CD4-positive, alpha-beta memory T cell (primary cell): ENCODE measurements around the gene WIPF3. TPM values are rescaled to one million over a fixed set of nuclear protein-coding genes. Genes with fewer than 3 reads are reported as not detected.

Experiments used
- CTCF ChIA-PET: fragments of 350-600 bp; sonication (Branson Sonifier 250); formaldehyde crosslinking; loops from one replicate; lab custom pipeline; 2021; ENCODE audit warnings: inconsistent platforms; ENCODE audit not compliant: partially characterized antibody; lab: Charles Lee
- POLR2A ChIA-PET: fragments of 350-600 bp; sonication (Branson Sonifier 250); formaldehyde crosslinking; loops from one replicate; lab custom pipeline; 2021; ENCODE audit not compliant: partially characterized antibody; lab: Charles Lee
- DNase-seq, 5 donors: peaks; one replicate each; pipeline versions ENCODE4 v3.0.0 to v3.0.0-alpha.2; 2020 to 2022; ENCODE audit warnings: mixed read lengths in 1 of 5
- H3K27ac ChIP-seq: one replicate; pipeline ENCODE4 v1.7.0; 2013; ENCODE audit warnings: low read depth, low read length
- H3K27me3 ChIP-seq: 2 replicates; pipeline ENCODE4 v1.7.0; 2013; ENCODE audit warnings: mild to moderate bottlenecking, low read length, moderate library complexity; ENCODE audit not compliant: insufficient read depth
- H3K36me3 ChIP-seq: 2 replicates; pipeline ENCODE4 v1.7.0; 2013; ENCODE audit warnings: mild to moderate bottlenecking, low read length, moderate library complexity; ENCODE audit not compliant: insufficient read depth
- H3K4me1 ChIP-seq: 2 replicates; pipeline ENCODE4 v1.7.0; 2013; ENCODE audit warnings: mild to moderate bottlenecking, low read length, moderate library complexity; ENCODE audit not compliant: insufficient read depth
- H3K4me3 ChIP-seq, 2 donors: one replicate each; pipeline ENCODE4 v1.7.0; 2013; ENCODE audit warnings: low read length in 2 of 2, mild to moderate bottlenecking in 1 of 2
- H3K9me3 ChIP-seq, 2 donors: one replicate each; pipeline ENCODE4 v1.7.0; 2013; ENCODE audit warnings: low read length in 2 of 2, control low read depth in 1 of 2; ENCODE audit not compliant: control insufficient read depth in 1 of 2
- H3K27ac Mint-ChIP-seq, 7 donors: one replicate each; pipeline ENCODE4 v1.8.0; 2020 to 2021; ENCODE audit warnings: mixed read lengths in 7 of 7, mild to moderate bottlenecking in 6 of 7, inconsistent platforms in 3 of 7, moderate library complexity in 3 of 7
- H3K27me3 Mint-ChIP-seq, 2 donors: one replicate each; pipeline ENCODE4 v1.8.0; 2020 to 2021; ENCODE audit warnings: mixed read lengths in 2 of 2
- H3K36me3 Mint-ChIP-seq, 2 donors: one replicate each; pipeline ENCODE4 v1.8.0; 2020 to 2021; ENCODE audit warnings: mixed read lengths in 2 of 2, inconsistent platforms in 1 of 2, mild to moderate bottlenecking in 1 of 2
- H3K4me1 Mint-ChIP-seq, 4 donors: one replicate each; pipeline ENCODE4 v1.8.0; 2020 to 2021; ENCODE audit warnings: mixed read lengths in 4 of 4, mild to moderate bottlenecking in 1 of 4
- H3K4me3 Mint-ChIP-seq, 8 donors: one replicate each; pipeline ENCODE4 v1.8.0; 2020 to 2021; ENCODE audit warnings: mixed read lengths in 8 of 8, mild to moderate bottlenecking in 7 of 8, moderate library complexity in 6 of 8, inconsistent platforms in 3 of 8
- H3K9me3 Mint-ChIP-seq, 8 donors: one replicate each; pipeline ENCODE4 v1.8.0; 2020 to 2021; ENCODE audit warnings: mixed read lengths in 8 of 8, mild to moderate bottlenecking in 5 of 8, inconsistent platforms in 3 of 8, moderate library complexity in 1 of 8
- intact Hi-C: fragments of 100-400 bp; cut with micrococcal nuclease; formaldehyde crosslinking; loops from one replicate; pipeline ENCODE4 v1.15.1; 2023
- polyA plus RNA-seq, 2 donors: library from polyadenylated mRNA; unstranded; fragments of 300-500 nt; fragmentation: Illumina TruSeq; gene quantifications; one replicate each; pipeline ENCODE4 v1.2.3, GENCODE V29; 2021
- total RNA-seq, 2 experiments: library from RNA; stranded (reverse); gene quantifications; one replicate each; pipeline ENCODE4 v1.2.3, GENCODE V29; 2021

The WIPF3 gene
- total and polyA plus RNA-seq, 4 experiments from 2014 or later = not detected

DNA sequence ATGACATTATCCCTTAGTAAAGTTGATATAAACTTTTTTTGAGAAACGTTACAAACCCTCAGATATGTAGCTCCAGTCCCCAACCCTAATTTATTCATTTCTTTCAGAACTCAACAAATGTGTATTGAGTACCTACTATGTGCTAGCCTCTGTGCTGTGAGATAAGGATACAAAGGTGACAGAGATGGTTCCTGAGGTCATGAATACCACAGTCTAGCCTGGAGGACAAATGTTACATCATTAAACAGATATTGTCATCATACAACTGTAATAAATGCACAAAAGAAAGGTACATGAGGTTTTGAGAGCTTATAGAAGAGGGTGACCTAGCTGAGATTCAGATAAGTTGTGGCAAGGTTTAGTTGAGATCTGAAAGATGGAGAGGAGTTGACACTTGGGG lies 4.4 kb upstream of the WIPF3 start:
- peak overlapping the region in 1 of 8 donors; percentile 11 for H3K4me3 Mint-ChIP-seq

DNA sequence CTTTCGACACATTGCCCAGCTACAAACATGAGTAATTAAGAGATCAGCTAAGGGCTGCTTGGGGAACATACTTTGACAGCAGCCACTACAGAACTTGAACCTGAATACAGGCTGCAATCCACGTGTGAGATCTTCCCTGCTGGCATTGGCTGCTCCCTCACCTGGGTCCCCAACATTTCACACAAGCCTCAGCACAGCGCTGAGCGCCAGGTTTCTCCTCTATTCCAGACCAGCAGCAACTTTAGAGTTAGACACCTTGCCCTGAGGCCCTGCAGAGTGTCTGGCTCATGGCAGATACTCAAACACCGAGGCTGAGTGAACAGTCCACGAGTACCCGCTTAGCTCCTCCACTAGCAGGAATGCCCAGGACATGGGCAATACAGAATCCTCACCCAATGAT lies 1.3 kb upstream of the WIPF3 start:
- Histone ChIP-seq H3K36me3 (no peaks in the 10 kb centered on the region), H3K27ac (no peak overlapping the region), H3K4me1 (no peaks in the 10 kb centered on the region), H3K9me3 (no peaks in the 10 kb centered on the region), H3K27me3 (no peaks in the 10 kb centered on the region), H3K4me3 (no peak overlapping the region)
- intact Hi-C loops = no loop called here
- Mint-ChIP-seq H3K4me1 (peaks cover 0 to 6% (median 3%) of the 10 kb centered on the region in 4 donors), H3K36me3 (no peaks in the 10 kb centered on the region), H3K27me3 (peaks cover 50 to 55% of the 10 kb centered on the region in 2 donors), H3K27ac (no peak overlapping the region), H3K9me3 (peaks cover 0 to 5% (median 0%) of the 10 kb centered on the region in 8 donors), H3K4me3 (no peak overlapping the region)
- ChIA-PET CTCF (no interaction called here), POLR2A (no interaction called here)
- DNase-seq = no peak

More for the DNA sequence above, 4.4 kb upstream of the WIPF3 start:
- H3K4me1 ChIP-seq = no peaks in the 10 kb centered on the region
- ChIA-PET CTCF (no interaction called here), POLR2A (no interaction called here)
- H3K27me3 ChIP-seq = no peaks in the 10 kb centered on the region
- H3K27ac ChIP-seq = no peak overlapping the region
- DNase-seq = no peak
- intact Hi-C loops = no loop called here
- H3K27me3 Mint-ChIP-seq = peaks cover 34 to 35% of the 10 kb centered on the region in 2 donors
- H3K4me1 Mint-ChIP-seq = peaks cover 0 to 6% (median under 1%) of the 10 kb centered on the region in 4 donors
- H3K9me3 ChIP-seq = no peaks in the 10 kb centered on the region
- H3K36me3 Mint-ChIP-seq = no peaks in the 10 kb centered on the region
- peaks cover 0 to 5% (median 0%) of the 10 kb centered on the region in 8 donors for H3K9me3 Mint-ChIP-seq
- no peaks in the 10 kb centered on the region for H3K36me3 ChIP-seq
- H3K27ac Mint-ChIP-seq = no peak overlapping the region
- no peak overlapping the region for H3K4me3 ChIP-seq

- CTCF ChIA-PET = no interaction called here
Observed at GRCh38 chr7:29805886-29806207, 461 bp upstream of the WIPF3 start.

DNA sequence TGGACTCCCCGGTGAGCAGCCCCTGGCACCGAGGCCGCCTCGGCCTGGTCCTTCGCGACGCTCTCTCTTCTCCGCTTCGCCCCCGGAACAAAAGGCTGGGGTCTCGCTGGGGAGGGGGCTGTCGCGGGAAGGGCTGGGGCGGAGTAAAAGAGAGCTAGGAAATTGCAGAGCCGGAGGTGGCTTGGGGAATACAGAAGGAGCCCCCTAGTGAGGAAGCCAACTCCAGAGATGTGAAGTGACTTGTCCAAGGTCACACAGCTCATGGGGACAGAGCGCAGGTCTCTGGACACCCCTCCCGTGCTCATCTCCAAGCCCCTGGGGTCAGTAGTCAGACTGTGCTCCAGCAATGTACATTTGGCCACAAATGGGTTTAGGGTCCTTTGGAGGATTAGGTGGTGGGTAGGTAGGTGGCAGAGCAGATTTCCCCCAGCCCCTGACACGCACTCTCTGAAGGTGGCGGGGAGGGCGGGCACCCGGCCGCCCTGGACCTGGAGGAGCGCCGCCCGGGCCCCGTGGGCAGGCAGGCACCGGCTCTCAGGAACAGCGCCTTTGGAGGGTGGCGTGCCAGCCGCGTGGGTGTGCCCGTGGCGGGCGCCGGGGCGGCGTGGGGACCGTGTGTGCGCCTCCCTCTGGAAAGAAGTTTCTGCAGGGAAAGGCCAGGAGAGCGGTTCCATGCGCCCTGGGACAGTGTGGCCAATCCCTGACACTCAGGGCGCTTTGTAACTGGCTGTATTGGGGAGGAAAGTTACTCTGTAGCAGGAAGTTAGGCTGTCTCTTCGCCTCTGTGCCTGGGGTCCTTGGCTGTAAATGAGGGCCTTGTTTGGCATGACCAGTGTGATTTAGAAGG lies 910 bp downstream of the WIPF3 start:
- Mint-ChIP-seq H3K27me3 (peaks cover 52 to 55% of the 10 kb centered on the region in 2 donors), H3K27ac (no peak overlapping the region), H3K4me1 (peaks cover 0 to 6% (median 3%) of the 10 kb centered on the region in 4 donors), H3K36me3 (no peaks in the 10 kb centered on the region), H3K9me3 (peaks cover 0 to 5% (median 0%) of the 10 kb centered on the region in 8 donors), H3K4me3 (peak overlapping the region in 3 of 8 donors; percentile 23 to 49 (median 27))
- POLR2A ChIA-PET = no interaction called here
- CTCF ChIA-PET = no interaction called here
- Histone ChIP-seq H3K27me3 (no peaks in the 10 kb centered on the region), H3K36me3 (no peaks in the 10 kb centered on the region), H3K9me3 (no peaks in the 10 kb centered on the region), H3K27ac (no peak overlapping the region), H3K4me3 (no peak overlapping the region), H3K4me1 (no peaks in the 10 kb centered on the region)
- DNase-seq = no peak
- intact Hi-C loops = no loop called here

More at GRCh38 chr7:29805886-29806207, 461 bp upstream of the WIPF3 start:
- intact Hi-C loops = no loop called here
- peaks cover 0 to 5% (median 0%) of the 10 kb centered on the region in 8 donors for H3K9me3 Mint-ChIP-seq
- DNase-seq = no peak
- POLR2A ChIA-PET = no interaction called here
- no peaks in the 10 kb centered on the region for H3K4me1 ChIP-seq
- H3K27me3 Mint-ChIP-seq = peaks cover 52 to 57% of the 10 kb centered on the region in 2 donors
- H3K27ac ChIP-seq = no peak overlapping the region
- peak overlapping the region in 3 of 8 donors; percentile 8 to 23 (median 21) for H3K4me3 Mint-ChIP-seq
- H3K9me3 ChIP-seq = no peaks in the 10 kb centered on the region
- no peaks in the 10 kb centered on the region for H3K36me3 ChIP-seq
- H3K4me3 ChIP-seq = no peak overlapping the region
- H3K4me1 Mint-ChIP-seq = peaks cover 0 to 6% (median 3%) of the 10 kb centered on the region in 4 donors
- H3K27ac Mint-ChIP-seq = no peak overlapping the region
- no peaks in the 10 kb centered on the region for H3K36me3 Mint-ChIP-seq
- no peaks in the 10 kb centered on the region for H3K27me3 ChIP-seq

GRCh38 chr7:29808075-29808801 lies 1.9 kb downstream of the WIPF3 start:
- H3K4me3 ChIP-seq = no peak overlapping the region
- intact Hi-C loops = no loop called here
- H3K27ac ChIP-seq = no peak overlapping the region
- no peak for DNase-seq
- Mint-ChIP-seq H3K27me3 (peaks cover 52 to 57% of the 10 kb centered on the region in 2 donors), H3K4me3 (peak overlapping the region in 1 of 8 donors; percentile 47), H3K4me1 (peaks cover 0 to 6% (median 2%) of the 10 kb centered on the region in 4 donors), H3K27ac (no peak overlapping the region), H3K9me3 (peaks cover 0 to 5% (median 0%) of the 10 kb centered on the region in 8 donors), H3K36me3 (no peaks in the 10 kb centered on the region)
- H3K36me3 ChIP-seq = no peaks in the 10 kb centered on the region
- ChIA-PET POLR2A (no interaction called here), CTCF (no interaction called here)
- no peaks in the 10 kb centered on the region for H3K9me3 ChIP-seq
- H3K27me3 ChIP-seq = no peaks in the 10 kb centered on the region
- no peaks in the 10 kb centered on the region for H3K4me1 ChIP-seq

- no peak for DNase-seq
- H3K4me1 ChIP-seq = no peaks in the 10 kb centered on the region
- H3K4me3 Mint-ChIP-seq = peak overlapping the region in 2 of 8 donors; percentile 4 to 12
- no peak overlapping the region for H3K4me3 ChIP-seq
- intact Hi-C loops = no loop called here
- no peaks in the 10 kb centered on the region for H3K9me3 Mint-ChIP-seq
- no peaks in the 10 kb centered on the region for H3K36me3 ChIP-seq
- no peak overlapping the region for H3K27ac Mint-ChIP-seq
- H3K4me1 Mint-ChIP-seq = peaks cover 0 to 6% (median 2%) of the 10 kb centered on the region in 4 donors
- CTCF ChIA-PET = no interaction called here
- H3K36me3 Mint-ChIP-seq = no peaks in the 10 kb centered on the region
- no peak overlapping the region for H3K27ac ChIP-seq
- no peaks in the 10 kb centered on the region for H3K27me3 ChIP-seq
- POLR2A ChIA-PET = no interaction called here
- H3K27me3 Mint-ChIP-seq = peaks cover 46 to 55% of the 10 kb centered on the region in 2 donors
- no peaks in the 10 kb centered on the region for H3K9me3 ChIP-seq
Observed at GRCh38 chr7:29809533-29810155, 3.3 kb downstream of the WIPF3 start.

DNA sequence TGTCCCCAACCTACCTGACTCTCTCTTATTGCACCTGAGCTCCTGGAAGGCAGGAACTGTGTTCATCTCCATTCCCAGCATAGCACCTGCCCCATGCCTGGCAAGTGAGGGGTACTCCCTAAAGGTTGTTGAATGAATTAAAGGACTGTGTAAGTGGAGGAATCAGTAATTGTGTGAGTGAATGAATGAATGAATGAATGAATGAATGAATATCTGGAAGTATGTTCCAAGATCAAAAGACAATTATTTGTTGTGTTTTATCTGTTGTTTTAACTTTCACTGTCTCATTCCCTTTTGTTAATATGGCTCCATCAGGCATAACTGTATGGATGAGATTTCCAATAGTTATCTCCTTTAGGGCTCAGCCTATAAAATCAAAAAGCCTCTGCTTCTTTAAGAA lies 4.0 kb downstream of the WIPF3 start:
- peaks cover 43 to 49% of the 10 kb centered on the region in 2 donors for H3K27me3 Mint-ChIP-seq

More for the DNA sequence above, 4.0 kb downstream of the WIPF3 start:
- H3K4me1 ChIP-seq = no peaks in the 10 kb centered on the region
- intact Hi-C loops = no loop called here
- H3K27ac Mint-ChIP-seq = no peak overlapping the region
- no peaks in the 10 kb centered on the region for H3K36me3 ChIP-seq
- ChIA-PET CTCF (no interaction called here), POLR2A (no interaction called here)
- H3K36me3 Mint-ChIP-seq = no peaks in the 10 kb centered on the region
- no peaks in the 10 kb centered on the region for H3K27me3 ChIP-seq
- no peaks in the 10 kb centered on the region for H3K9me3 Mint-ChIP-seq
- H3K4me3 ChIP-seq = no peak overlapping the region
- no peaks in the 10 kb centered on the region for H3K9me3 ChIP-seq
- DNase-seq = no peak
- H3K27ac ChIP-seq = no peak overlapping the region
- peak overlapping the region in 1 of 8 donors; percentile 4 for H3K4me3 Mint-ChIP-seq
- H3K4me1 Mint-ChIP-seq = peaks cover 0 to 6% (median 2%) of the 10 kb centered on the region in 4 donors
